Muscle layer of duodenum (tissue), 2 donors: Measurements from ENCODE around the gene FUBP1.
"Not testable (repeated sequence)": the region's sequence is repeated elsewhere in the genome, so short reads cannot be mapped to it uniquely, and the experiment has no call there.

Experiments
- H3K27ac ChIP-seq: one replicate; pipeline ENCODE4 v1.7.0; 2013; ENCODE audit warnings: mild to moderate bottlenecking, low read length
- H3K27me3 ChIP-seq: one replicate; pipeline ENCODE4 v1.7.0; 2013; ENCODE audit warnings: low read depth, mild to moderate bottlenecking, control low read depth, low read length
- H3K36me3 ChIP-seq, 2 donors: one replicate each; pipeline ENCODE4 v1.7.0; 2013; ENCODE audit warnings: low read length in 2 of 2, control low read depth in 1 of 2, mild to moderate bottlenecking in 1 of 2; ENCODE audit not compliant: insufficient read depth in 2 of 2, control insufficient read depth in 1 of 2
- H3K4me1 ChIP-seq, 2 donors: one replicate each; pipeline ENCODE4 v1.7.0; 2013; ENCODE audit warnings: low read length in 2 of 2, mild to moderate bottlenecking in 2 of 2, control low read depth in 1 of 2, moderate library complexity in 1 of 2; ENCODE audit not compliant: insufficient read depth in 2 of 2, control insufficient read depth in 1 of 2
- H3K4me3 ChIP-seq, 2 donors: one replicate each; pipeline ENCODE4 v1.7.0; 2013; ENCODE audit warnings: low read length in 2 of 2, low read depth in 1 of 2, mild to moderate bottlenecking in 1 of 2
- H3K9me3 ChIP-seq, 2 donors: one replicate each; pipeline ENCODE4 v1.7.0; 2013; ENCODE audit warnings: low read length in 2 of 2, control low read depth in 1 of 2, mild to moderate bottlenecking in 1 of 2; ENCODE audit not compliant: control insufficient read depth in 1 of 2
- donor health status: healthy.

FUBP1 gene

GRCh38 chr1:77986810-77987209, 7.9 kb upstream of the FUBP1 start:
- Histone ChIP-seq H3K36me3 (no peaks in the 10 kb centered on the region), H3K9me3 (no peaks in the 10 kb centered on the region), H3K27me3 (no peaks in the 10 kb centered on the region), H3K4me3 (no peak overlapping the region), H3K27ac (no peak overlapping the region), H3K4me1 (peaks cover 6 to 11% of the 10 kb centered on the region in 2 donors)

DNA sequence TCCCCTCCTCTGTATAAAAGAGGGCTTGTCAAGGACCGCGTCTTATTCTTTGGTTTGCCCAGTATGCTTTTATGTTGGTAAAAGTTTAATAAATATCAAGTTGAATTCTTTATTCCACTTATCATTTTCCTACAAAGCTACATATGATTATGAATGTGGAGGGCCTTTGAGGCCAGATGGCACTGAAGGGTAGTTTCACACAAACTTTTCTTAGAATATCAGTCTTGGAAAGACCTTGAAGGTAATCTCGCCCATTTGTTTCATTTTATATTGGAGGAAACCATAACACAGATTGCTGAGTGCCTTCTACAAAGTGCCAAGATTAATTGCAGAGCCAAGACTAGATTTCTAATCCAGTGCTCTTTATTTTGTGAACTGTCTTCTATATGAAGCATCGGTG, 5.8 kb upstream of the FUBP1 start:
- H3K4me1 ChIP-seq: peaks cover 6 to 8% of the 10 kb centered on the region in 2 donors
- no peaks in the 10 kb centered on the region for H3K36me3 ChIP-seq
- H3K9me3 ChIP-seq: no peaks in the 10 kb centered on the region
- peak overlapping the region; percentile 42 for H3K27ac ChIP-seq
- no peaks in the 10 kb centered on the region for H3K27me3 ChIP-seq
- H3K4me3 ChIP-seq: no peak overlapping the region

DNA sequence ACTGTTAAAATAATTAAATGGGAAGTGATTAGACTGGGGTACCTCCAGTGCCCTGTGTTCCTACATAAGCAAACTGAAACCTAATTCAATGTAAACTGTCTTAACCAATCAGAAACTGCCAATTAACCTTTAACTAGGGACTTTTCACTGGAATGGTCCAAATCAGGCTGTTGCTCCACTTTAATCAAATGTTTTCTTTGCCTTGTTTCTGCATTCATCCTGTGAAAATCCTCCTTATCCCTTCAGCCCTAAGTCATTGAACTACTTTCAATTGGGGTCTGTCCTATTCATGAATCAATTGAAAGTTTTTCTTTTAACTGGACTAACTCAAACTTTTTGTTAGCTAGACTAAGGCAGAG, 5.1 kb upstream of the FUBP1 start:
- Histone ChIP-seq H3K4me3 (no peak overlapping the region), H3K4me1 (peaks cover 6 to 8% of the 10 kb centered on the region in 2 donors), H3K27ac (peak overlapping the region; percentile 42), H3K9me3 (no peaks in the 10 kb centered on the region), H3K27me3 (no peaks in the 10 kb centered on the region), H3K36me3 (no peaks in the 10 kb centered on the region)

DNA sequence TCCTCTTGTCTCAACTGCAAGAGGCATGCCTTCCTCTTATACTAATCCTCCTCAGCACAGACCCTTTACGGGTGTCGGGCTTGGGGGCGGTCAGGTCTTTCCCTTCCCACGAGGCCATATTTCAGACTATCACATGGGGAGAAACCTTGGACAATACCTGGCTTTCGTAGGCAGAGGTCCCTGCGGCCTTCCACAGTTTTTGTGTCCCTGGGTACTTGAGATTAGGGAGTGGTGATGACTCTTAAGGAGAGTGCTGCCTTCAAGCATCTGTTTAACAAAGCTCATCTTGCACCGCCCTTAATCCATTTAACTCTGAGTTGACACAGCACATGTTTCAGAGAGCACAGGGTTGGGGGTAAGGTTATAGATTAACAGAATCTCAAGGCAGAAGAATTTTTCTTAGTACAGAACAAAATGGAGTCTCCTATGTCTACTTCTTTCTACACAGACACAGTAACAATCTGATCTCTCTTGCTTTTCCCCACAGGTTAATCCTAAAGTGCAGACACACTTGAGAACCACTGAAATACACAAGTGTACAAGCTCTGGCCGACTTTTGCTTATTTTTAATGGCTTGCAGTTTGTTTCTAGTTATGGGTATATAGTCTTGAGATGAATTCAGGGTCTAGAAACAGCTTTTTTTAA, 4.6 kb upstream of the FUBP1 start:
- H3K36me3 ChIP-seq, H3K4me1 ChIP-seq, H3K4me3 ChIP-seq, H3K9me3 ChIP-seq, H3K27me3 ChIP-seq: not testable (repeated sequence)
- H3K27ac ChIP-seq: peak overlapping the region; percentile 42

DNA sequence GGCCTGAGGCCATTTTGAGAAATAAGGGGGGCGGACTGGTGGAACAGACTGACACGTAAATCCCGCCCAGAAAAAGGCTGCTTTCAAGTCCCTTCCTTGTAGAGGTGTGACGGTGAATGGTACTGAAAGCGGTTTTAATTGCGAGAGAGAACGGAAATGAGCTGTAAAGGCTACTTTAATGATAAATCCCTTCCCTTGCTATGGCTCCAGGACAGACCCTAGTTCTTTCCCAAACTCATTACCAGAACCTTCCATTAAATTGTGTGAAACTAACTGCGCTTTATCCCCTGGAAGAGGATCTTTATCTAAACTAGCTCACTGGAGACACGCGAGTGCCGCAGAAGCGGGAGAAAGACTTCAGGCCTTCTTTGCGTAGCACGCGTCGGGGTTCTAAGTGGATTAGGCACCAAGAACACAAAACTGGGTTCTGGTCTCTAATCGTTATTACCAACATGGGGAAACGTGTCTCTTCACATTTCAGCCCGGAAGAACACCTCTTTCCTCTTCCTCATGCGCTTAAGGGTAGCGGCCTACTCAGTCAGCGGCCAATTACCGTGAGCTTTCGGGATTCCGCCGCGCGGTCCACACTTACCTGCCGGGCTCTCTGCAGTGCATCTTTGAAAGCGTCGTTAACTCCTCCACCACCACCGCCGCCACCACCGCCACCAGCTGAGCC, 441 bp downstream of the FUBP1 start:
- peaks cover 0 to 32% of the 10 kb centered on the region in 2 donors for H3K4me1 ChIP-seq
- H3K4me3 ChIP-seq: peak overlapping the region; percentile 82 to 91
- H3K27ac ChIP-seq: peak overlapping the region; percentile 100
- H3K27me3 ChIP-seq: no peaks in the 10 kb centered on the region
- no peaks in the 10 kb centered on the region for H3K9me3 ChIP-seq
- H3K36me3 ChIP-seq: peaks cover 0 to 12% of the 10 kb centered on the region in 2 donors

DNA sequence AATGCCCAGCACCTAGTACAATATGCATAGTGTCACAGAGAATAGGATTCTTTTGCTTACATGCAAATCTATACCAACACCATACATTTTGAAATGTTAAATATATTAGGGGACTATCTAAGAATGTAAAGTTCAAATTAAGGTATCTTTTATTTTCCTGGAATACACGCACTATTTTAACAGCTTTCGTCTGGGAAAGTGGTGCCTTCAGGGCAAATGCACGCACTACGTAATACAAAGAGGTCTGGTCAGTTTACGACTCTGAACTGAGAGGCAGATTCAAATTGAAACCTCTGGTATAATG, 931 bp downstream of the FUBP1 start:
- H3K4me3 ChIP-seq: peak overlapping the region; percentile 82 to 91
- peaks cover 0 to 12% of the 10 kb centered on the region in 2 donors for H3K36me3 ChIP-seq
- H3K9me3 ChIP-seq: no peaks in the 10 kb centered on the region
- H3K4me1 ChIP-seq: peaks cover 0 to 32% of the 10 kb centered on the region in 2 donors
- H3K27ac ChIP-seq: peak overlapping the region; percentile 100
- no peaks in the 10 kb centered on the region for H3K27me3 ChIP-seq

- H3K27me3 ChIP-seq: no peaks in the 10 kb centered on the region
- peaks cover 0 to 12% of the 10 kb centered on the region in 2 donors for H3K36me3 ChIP-seq
- peaks cover 0 to 38% of the 10 kb centered on the region in 2 donors for H3K4me1 ChIP-seq
- peak overlapping the region; percentile 72 for H3K27ac ChIP-seq
- no peaks in the 10 kb centered on the region for H3K9me3 ChIP-seq
- peak overlapping the region; percentile 82 to 91 for H3K4me3 ChIP-seq
Observed at GRCh38 chr1:77976433-77977076, 2.3 kb downstream of the FUBP1 start.

GRCh38 chr1:77975907-77976306, 3.0 kb downstream of the FUBP1 start:
- Histone ChIP-seq H3K27me3 (no peaks in the 10 kb centered on the region), H3K27ac (peak overlapping the region; percentile 55), H3K4me1 (peaks cover 0 to 43% of the 10 kb centered on the region in 2 donors), H3K36me3 (peaks cover 0 to 12% of the 10 kb centered on the region in 2 donors), H3K4me3 (peak overlapping the region; percentile 48 to 82), H3K9me3 (no peaks in the 10 kb centered on the region)

DNA sequence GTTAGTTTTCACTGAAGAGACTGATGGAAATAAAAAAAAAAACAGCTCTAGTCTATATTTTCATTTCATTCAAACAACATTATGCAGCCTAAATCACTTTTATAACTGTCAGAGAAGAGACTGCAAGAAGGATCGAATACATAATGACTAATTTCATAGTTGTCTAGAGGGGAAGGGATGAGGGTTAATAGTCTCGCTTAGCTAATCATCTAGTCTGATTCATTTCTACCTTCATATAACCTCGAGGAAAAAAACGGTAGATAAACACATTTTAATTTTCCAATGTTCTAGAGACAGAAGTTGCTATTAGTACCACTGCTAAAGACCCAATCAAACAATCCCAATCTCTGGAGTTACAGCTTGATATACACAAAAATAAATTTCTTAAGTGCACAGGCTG, 3.5 kb downstream of the FUBP1 start:
- peak overlapping the region; percentile 48 to 82 for H3K4me3 ChIP-seq
- H3K4me1 ChIP-seq: peaks cover 0 to 48% of the 10 kb centered on the region in 2 donors
- peaks cover 0 to 12% of the 10 kb centered on the region in 2 donors for H3K36me3 ChIP-seq
- peak overlapping the region; percentile 55 for H3K27ac ChIP-seq
- H3K9me3 ChIP-seq: no peaks in the 10 kb centered on the region
- no peaks in the 10 kb centered on the region for H3K27me3 ChIP-seq

GRCh38 chr1:77972080-77972479, 6.8 kb downstream of the FUBP1 start:
- no peaks in the 10 kb centered on the region for H3K9me3 ChIP-seq
- no peaks in the 10 kb centered on the region for H3K27me3 ChIP-seq
- no peak overlapping the region for H3K4me3 ChIP-seq
- H3K4me1 ChIP-seq: peaks cover 0 to 55% of the 10 kb centered on the region in 2 donors
- peaks cover 13 to 16% of the 10 kb centered on the region in 2 donors for H3K36me3 ChIP-seq
- H3K27ac ChIP-seq: no peak overlapping the region

DNA sequence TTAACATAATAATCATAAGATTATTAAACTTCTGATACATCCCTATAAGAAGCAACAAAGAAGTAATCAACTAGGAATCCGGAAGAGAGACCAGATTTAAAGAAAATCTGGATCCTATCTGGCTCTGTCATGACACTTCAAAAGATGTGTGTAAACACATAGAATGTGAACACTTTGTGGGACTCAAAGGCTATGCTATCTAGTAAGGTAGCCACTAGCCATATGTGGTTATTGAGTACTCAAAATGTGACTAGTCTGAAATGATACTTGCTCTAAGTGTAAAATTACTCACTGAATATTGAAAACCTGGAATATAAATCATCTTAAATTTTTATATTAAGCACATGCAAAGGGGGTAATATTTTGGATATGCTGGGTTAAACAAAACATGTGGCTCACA, 8.7 kb downstream of the FUBP1 start:
- no peaks in the 10 kb centered on the region for H3K27me3 ChIP-seq
- H3K36me3 ChIP-seq: peaks cover 31 to 34% of the 10 kb centered on the region in 2 donors
- no peak overlapping the region for H3K27ac ChIP-seq
- H3K4me1 ChIP-seq: peaks cover 0 to 36% of the 10 kb centered on the region in 2 donors
- no peaks in the 10 kb centered on the region for H3K9me3 ChIP-seq
- H3K4me3 ChIP-seq: no peak overlapping the region
